Urinary bladder (tissue), 4 donors: ENCODE results near the gene PRSS2. TPM values are rescaled to one million over a fixed set of nuclear protein-coding genes. Genes with fewer than 3 reads are reported as not detected.
"Not testable (repeated sequence)": the region's sequence is repeated elsewhere in the genome, so short reads cannot be mapped to it uniquely, and the experiment has no call there.

Experiments used
- DNase-seq: peaks from one replicate; pipeline ENCODE4 v3.0.0-alpha.2; 2015; ENCODE audit errors: extremely low spot score
- H3K27ac ChIP-seq: one replicate; pipeline ENCODE4 v1.5.1; 2013; ENCODE audit warnings: low read depth, mild to moderate bottlenecking, moderate library complexity
- H3K36me3 ChIP-seq: one replicate; pipeline ENCODE4 v1.6.1; 2013; ENCODE audit warnings: mild to moderate bottlenecking, moderate library complexity; ENCODE audit not compliant: insufficient read depth
- H3K4me1 ChIP-seq: one replicate; pipeline ENCODE4 v1.6.1; 2013; ENCODE audit warnings: mild to moderate bottlenecking, moderate library complexity; ENCODE audit not compliant: insufficient read depth
- H3K4me3 ChIP-seq: one replicate; pipeline ENCODE4 v1.5.1; 2013; ENCODE audit warnings: low read depth, low read length
- WGBS: extraction: QIAGEN DNeasy Blood & Tissue Kit; methylation state at CpG from one replicate; pipeline ENCODE4 v1.1.7; 2013; 5-methylcytosine and 5-hydroxymethylcytosine counted together
- polyA plus RNA-seq: library from polyadenylated mRNA; stranded (reverse); fragments of 200-250 nt; gene quantifications from one replicate; pipeline ENCODE4 v1.2.3, GENCODE V29; 2013
- total RNA-seq: library from RNA; depleted of rRNA; stranded (reverse); fragments of >200 nt; gene quantifications from one replicate; pipeline ENCODE4 v1.2.3, GENCODE V29; 2014
- donor health status: healthy with polysubstance abuse.
- donor health status: healthy.

PRSS2 gene
- total and polyA plus RNA-seq, 2 donors, result 3.2 TPM; not detected in 1

GRCh38 chr7:142771353-142771723, 568 bp downstream of the PRSS2 start:
- 74% methylated on average over 5 of the region's 5 CpGs for WGBS
- Histone ChIP-seq H3K4me1 (no peaks in the 10 kb centered on the region), H3K36me3 (no peaks in the 10 kb centered on the region), H3K27ac (no peak overlapping the region), H3K4me3 (no peak overlapping the region)
- DNase-seq, result no peak

GRCh38 chr7:142772051-142772450, 1.3 kb downstream of the PRSS2 start:
- no peak overlapping the region for H3K27ac ChIP-seq
- no peak for DNase-seq
- 45% methylated on average over 6 of the region's 6 CpGs for WGBS
- no peaks in the 10 kb centered on the region for H3K4me1 ChIP-seq
- no peaks in the 10 kb centered on the region for H3K36me3 ChIP-seq
- H3K4me3 ChIP-seq, result no peak overlapping the region

DNA sequence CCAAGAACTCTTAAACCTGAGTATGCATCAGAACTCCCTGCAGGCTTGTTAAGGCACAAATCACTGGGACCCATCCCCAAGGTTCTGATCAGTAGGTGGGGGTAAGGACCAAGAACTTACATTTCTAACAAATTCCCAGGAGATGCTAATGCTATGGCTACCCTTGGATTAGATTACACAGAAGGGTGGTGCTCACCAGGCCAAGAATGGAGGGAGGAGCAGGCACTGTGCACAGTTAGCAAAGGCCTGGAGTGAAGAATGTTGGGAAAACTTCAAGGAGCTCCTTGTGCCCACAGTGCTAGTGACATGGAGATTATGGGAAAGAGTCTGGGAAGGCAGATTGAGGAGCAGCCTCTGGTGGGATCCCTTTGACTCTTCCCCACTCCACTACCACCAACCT, 1.9 kb downstream of the PRSS2 start:
- Histone ChIP-seq H3K27ac (no peak overlapping the region), H3K36me3 (no peaks in the 10 kb centered on the region), H3K4me1 (no peaks in the 10 kb centered on the region), H3K4me3 (no peak overlapping the region)
- no peak for DNase-seq

DNA sequence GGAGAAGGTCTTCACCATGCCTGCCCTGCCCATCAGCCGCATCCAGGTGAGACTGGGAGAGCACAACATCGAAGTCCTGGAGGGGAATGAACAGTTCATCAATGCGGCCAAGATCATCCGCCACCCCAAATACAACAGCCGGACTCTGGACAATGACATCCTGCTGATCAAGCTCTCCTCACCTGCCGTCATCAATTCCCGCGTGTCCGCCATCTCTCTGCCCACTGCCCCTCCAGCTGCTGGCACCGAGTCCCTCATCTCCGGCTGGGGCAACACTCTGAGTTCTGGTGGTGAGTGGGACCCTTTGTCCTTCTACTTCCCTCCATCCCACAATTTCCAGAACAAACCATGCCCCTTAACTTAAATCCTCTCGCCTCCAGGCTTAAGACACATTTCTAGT, 2.5 kb downstream of the PRSS2 start:
- 77% methylated on average over 12 of the region's 12 CpGs for WGBS
- no peak overlapping the region for H3K4me3 ChIP-seq
- H3K36me3 ChIP-seq, result no peaks in the 10 kb centered on the region
- H3K27ac ChIP-seq, result no peak overlapping the region
- H3K4me1 ChIP-seq, result no peaks in the 10 kb centered on the region
- no peak for DNase-seq

GRCh38 chr7:142773937-142774744, 3.4 kb downstream of the PRSS2 start:
- no peaks in the 10 kb centered on the region for H3K4me1 ChIP-seq
- 63% methylated on average over 4 of the region's 4 CpGs for WGBS
- H3K36me3 ChIP-seq, result no peaks in the 10 kb centered on the region
- no peak for DNase-seq
- no peak overlapping the region for H3K4me3 ChIP-seq
- no peak overlapping the region for H3K27ac ChIP-seq

DNA sequence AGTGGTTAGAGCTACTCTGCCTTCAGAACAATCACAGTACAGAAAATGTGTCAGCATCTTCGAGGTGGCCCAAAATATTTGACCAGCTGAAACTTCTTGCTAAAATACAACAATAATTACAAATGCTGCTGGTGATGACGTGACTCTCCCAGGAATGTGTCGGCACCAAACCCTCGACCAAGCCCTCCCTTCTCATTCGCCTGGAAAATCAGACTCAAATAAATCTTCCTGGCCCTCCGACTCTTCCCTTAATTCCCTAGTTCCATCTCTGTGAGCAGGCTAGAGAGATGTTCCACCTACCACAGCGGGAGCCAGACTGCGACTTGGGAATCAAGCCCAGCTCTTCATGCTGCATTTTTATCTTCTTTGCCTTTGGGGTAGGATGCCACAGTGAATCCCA, 4.1 kb downstream of the PRSS2 start:
- 47% methylated on average over 8 of the region's 8 CpGs for WGBS
- H3K36me3 ChIP-seq, result no peaks in the 10 kb centered on the region
- DNase-seq, result no peak
- H3K27ac ChIP-seq, result no peak overlapping the region
- no peak overlapping the region for H3K4me3 ChIP-seq
- H3K4me1 ChIP-seq, result no peaks in the 10 kb centered on the region

DNA sequence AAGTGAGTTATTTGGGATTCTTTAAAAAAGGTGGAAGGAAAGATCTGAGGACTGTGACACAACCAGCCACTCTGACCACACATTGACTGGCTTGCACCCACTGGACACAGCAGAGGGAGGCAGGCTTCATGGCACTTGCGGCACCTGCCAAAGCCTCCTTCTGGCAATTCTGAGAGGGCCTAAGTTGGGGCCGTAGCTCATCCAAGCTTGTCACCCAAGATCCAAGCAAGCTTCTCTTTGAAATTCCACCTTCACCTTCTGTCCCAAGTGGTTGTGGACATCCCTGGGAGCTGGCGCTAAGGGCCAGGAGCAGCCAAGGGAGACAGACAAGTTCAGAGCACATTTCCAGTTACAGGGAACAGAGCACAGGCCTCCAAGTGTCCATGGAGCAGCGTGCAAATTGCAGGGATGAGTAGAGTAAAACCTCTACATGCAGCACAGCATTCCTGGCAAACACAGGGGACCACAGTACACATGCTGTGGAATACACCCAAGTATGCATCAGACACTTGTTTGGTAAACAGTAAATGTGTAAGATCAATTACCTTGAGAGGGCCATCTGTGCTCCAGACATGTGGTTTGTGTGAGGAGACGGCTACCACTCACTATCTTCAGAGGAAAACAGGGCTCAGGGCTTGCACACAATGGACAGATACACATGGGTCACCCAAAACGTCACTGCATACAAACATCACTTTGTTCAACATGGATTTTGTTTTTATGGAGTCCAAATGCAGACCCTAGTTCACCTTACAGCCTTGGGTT, 4.8 kb downstream of the PRSS2 start:
- H3K27ac ChIP-seq, result not testable (repeated sequence)

DNA sequence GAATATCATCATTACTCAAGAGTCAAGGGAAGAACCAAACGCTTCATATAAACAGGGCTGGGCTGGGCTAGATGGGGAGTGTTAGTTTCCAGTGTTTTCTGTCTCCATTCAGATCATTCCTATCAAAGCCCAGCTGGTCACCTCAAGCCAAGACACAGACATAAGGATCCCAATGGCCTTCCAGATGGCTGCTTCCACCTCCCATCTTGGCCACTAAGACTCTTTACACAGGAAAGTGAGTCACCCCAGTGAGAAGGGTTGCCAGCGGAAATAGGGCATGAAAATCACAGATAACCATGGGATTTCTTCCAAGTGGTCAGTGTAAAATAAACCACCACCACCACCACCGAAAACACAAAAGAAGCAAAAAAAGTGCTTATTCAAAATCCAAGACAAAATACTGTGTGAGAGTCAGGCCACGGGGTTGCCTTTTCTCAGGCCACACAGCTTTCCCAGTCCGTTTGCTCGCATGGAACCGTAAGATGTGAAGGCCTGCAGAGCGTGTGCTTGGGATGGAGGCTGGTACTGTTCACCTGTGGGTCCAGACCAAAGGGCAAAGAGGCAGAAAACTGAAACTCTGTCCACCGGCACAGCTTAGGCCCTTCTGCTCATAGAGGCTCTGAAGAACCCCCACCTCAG, 5.6 kb downstream of the PRSS2 start:
- Histone ChIP-seq H3K36me3 (no peaks in the 10 kb centered on the region), H3K4me1 (no peaks in the 10 kb centered on the region), H3K27ac (no peak overlapping the region), H3K4me3 (no peak overlapping the region)
- WGBS, result 65% methylated on average over 9 of the region's 9 CpGs
- no peak for DNase-seq

More for the DNA sequence above, 4.8 kb downstream of the PRSS2 start:
- not testable (repeated sequence) for H3K4me1 ChIP-seq, DNase-seq, H3K4me3 ChIP-seq, H3K36me3 ChIP-seq
- WGBS, result 67% methylated on average over 6 of the region's 6 CpGs

GRCh38 chr7:142776845-142777225, 6.1 kb downstream of the PRSS2 start:
- not testable (repeated sequence) for H3K27ac ChIP-seq, DNase-seq, H3K4me1 ChIP-seq, H3K36me3 ChIP-seq, H3K4me3 ChIP-seq
- WGBS, result 94% methylated on average over 2 of the region's 2 CpGs

DNA sequence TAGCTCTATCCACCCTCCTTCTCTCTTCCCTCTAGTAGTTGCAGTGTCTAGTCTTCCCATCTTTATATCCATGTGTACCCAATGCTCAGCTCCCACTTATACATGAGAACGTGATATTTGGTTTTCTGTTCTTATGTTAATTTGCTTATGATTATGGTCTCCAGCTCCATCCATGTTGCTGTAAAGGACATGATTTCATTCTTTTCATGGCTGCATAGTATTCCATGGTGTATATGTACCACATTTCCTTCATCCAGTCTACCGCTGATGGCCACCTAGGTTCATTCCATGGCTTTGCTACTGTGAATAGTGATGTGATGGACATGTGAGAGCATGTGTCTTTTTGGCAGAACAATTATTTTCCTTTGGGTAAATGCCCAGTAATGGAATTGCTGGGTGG, 6.5 kb downstream of the PRSS2 start:
- 97% methylated on average over 2 of the region's 2 CpGs for WGBS
- no peak for DNase-seq
- Histone ChIP-seq H3K36me3 (no peaks in the 10 kb centered on the region), H3K27ac (no peak overlapping the region), H3K4me1 (no peaks in the 10 kb centered on the region), H3K4me3 (no peak overlapping the region)

GRCh38 chr7:142782922-142783900, 12.4 kb downstream of the PRSS2 start:
- H3K4me3 ChIP-seq, result no peak overlapping the region
- peak; percentile 82 for DNase-seq
- H3K36me3 ChIP-seq, result no peaks in the 10 kb centered on the region
- WGBS, result 8% methylated on average over 32 of the region's 32 CpGs
- H3K4me1 ChIP-seq, result no peaks in the 10 kb centered on the region
- no peak overlapping the region for H3K27ac ChIP-seq

DNA sequence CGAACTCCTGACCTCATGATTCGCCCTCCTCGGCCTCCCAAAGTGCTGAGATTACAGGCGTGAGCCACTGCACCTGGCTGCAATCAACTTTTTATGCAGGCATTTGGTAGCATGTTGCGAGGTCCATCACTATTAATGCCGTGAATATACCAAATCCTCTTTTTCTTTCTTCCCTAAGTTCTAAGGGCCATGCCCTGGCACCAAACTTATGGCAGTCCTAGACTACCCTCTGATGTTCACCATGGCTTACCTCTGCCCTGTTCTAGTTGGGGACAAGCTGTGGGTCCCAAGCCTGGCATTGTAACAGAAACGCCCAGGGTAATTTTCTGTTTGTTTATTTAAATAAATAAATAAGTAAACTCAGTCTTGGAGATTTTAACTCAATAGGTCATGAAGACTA, 13.3 kb downstream of the PRSS2 start:
- DNase-seq, result no peak
- no peak overlapping the region for H3K4me3 ChIP-seq
- H3K4me1 ChIP-seq, result no peaks in the 10 kb centered on the region
- H3K36me3 ChIP-seq, result no peaks in the 10 kb centered on the region
- H3K27ac ChIP-seq, result no peak overlapping the region
- 79% methylated on average over 7 of the region's 7 CpGs for WGBS

DNA sequence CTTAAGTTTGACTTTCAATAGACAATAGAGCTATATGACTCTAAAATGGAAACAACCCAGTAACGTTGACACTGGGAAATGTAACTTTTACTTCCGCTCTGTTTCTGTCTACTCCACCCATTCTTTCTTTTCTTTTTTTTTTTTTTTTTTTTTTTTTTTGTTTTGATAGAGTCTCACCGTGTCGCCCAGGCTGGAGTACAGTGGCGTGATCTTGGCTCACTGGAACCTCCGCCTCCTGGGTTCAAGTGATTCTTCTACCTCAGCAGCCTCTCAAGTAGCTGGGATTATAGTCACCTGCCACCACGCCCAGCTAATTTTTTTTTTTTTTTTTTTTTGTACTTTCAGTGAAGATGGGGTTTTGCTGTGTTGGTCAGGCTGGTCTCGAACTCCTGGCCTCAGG, 13.9 kb downstream of the PRSS2 start:
- Histone ChIP-seq H3K4me1 (no peaks in the 10 kb centered on the region), H3K27ac (no peak overlapping the region), H3K36me3 (no peaks in the 10 kb centered on the region), H3K4me3 (no peak overlapping the region)
- 79% methylated on average over 8 of the region's 8 CpGs for WGBS
- no peak for DNase-seq
